Measurements from ENCODE around the gene SLC25A29.

- TF ChIP-seq POLR2A (IDR thresholded peaks at IDR 0.05), result no peak
- TF ChIP-seq CTCF (IDR thresholded peaks at IDR 0.05), result no peak
These were observed 38.3 kb downstream of the SLC25A29 start for GRCh38 chr14:100267990-100268389.

All from sigmoid colon (tissue), 3 donors.